HG03439 (cell line): ENCODE measurements around the gene NDUFS4.
"Not testable (repeated sequence)": the region's sequence is repeated elsewhere in the genome, so short reads cannot be mapped to it uniquely, and the experiment has no call there.

Source experiments
- ATAC-seq: cut with Tn5 transposase; IDR thresholded peaks from one replicate; pipeline ENCODE4 v1.9.1; 2021; ENCODE audit warnings: mild to moderate bottlenecking, moderate library complexity; ENCODE audit not compliant: unreplicated experiment

Gene NDUFS4

DNA sequence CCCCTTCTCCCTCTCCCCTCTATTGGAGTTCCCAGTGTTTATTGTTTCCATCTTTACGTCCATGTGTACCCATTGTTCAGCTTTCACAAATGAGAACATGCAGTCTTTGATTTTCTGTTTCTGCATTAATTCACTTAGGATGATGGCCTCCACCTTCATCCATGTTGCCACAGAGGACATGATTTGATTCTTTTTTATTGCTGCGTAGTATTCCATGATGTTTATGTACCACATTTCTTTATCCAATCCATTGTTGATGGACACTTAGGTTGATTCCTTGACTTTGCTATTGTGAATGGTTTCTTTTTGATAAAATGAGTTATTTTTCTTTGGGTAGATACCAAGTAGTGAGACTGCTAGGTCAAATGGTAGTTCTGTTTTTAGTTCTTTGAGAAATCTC lies 88.9 kb downstream of the NDUFS4 start:
- ATAC-seq, result no peak

DNA sequence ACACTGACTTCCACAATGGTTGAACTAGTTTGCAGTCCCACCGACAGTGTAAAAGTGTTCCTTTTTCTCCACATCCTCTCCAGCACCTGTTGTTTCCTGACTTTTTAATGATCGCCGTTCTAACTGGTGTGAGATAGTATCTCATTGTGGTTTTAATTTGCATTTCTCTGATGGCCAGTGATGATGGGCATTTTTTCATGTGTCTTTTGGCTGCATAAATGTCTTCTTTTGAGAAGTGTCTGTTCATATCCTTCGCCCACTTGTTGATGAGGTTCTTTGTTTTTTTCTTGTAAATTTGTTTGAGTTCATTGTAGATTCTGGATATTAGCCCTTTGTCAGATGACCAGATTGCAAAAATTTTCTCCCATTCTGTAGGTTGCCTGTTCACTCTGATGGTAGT lies 100.1 kb downstream of the NDUFS4 start:
- not testable (repeated sequence) for ATAC-seq

DNA sequence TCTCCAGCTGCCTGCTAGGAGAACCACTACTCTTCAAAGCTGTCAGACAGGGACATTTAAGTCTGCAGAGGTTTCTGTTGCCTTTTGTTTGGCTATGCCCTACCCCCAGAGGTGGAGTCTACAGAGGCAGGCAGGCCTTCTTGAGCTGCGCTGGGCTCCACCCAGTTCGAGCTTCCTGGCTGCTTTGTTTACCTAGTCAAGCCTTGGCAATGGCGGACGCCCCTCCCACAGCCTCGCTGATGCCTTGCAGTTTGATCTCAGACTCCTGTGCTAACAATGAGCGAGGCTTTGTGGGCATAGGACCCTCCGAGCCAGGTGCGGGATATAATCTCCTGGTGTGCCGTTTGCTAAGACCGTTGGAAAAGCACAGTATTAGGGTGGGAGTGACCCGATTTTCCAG lies 104.9 kb downstream of the NDUFS4 start:
- ATAC-seq, result not testable (repeated sequence)

DNA sequence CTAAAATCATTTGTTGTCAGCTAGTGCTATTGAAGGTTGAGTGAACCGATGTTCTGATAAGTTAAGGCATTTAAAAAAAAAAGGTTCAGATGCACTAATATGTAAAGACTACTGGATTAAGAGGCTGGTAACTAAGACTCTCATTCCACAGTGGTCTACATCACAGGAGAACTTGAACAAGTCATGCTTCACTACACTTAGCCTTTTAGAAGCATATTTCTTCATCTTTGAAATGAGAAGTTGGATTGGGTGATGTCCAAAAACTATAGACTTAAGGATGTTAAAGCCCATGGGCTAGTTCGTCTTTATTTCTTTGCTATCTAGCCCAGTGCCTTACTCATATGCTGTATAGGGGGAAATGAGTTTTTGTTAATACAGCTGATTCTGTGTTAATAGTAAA lies 107.2 kb downstream of the NDUFS4 start:
- ATAC-seq, result no peak

DNA sequence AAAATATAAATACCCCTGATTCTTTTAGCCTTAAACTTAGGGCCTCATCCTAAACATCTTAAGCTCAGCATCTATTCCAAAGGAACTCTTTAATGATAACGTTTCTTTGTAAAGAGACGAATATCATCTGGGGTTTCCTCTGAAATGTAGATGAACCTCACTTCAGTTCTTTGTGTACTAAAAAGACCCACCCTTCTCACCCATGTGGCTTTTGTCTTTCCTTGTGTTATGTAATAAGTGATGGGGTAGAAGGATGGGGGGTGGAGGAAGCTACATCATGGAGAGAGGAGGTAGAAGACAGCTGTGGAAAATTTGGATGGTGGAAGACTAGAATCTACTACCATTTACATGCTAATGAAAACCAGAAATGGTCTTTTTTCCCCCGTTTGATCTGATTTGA lies 111.0 kb downstream of the NDUFS4 start:
- no peak for ATAC-seq

DNA sequence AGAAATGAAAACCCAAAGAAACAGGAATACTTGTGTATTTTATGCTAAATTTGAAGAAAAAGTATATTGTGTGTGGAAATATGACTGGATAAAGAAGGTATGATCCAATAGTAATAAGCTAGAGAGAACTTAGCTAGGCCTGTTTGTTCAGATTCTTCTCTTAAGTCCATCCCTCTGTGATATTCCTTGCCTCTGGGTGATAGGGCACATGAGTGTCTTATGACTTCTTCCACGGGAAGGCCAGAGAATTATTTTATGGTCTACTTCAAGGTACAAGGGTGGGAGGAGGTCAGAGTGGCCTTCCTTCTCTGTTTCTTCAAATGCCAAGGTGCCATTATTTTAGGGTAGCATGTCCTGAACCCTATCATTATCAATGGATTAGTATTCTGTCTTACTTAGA lies 113.7 kb downstream of the NDUFS4 start:
- no peak for ATAC-seq

DNA sequence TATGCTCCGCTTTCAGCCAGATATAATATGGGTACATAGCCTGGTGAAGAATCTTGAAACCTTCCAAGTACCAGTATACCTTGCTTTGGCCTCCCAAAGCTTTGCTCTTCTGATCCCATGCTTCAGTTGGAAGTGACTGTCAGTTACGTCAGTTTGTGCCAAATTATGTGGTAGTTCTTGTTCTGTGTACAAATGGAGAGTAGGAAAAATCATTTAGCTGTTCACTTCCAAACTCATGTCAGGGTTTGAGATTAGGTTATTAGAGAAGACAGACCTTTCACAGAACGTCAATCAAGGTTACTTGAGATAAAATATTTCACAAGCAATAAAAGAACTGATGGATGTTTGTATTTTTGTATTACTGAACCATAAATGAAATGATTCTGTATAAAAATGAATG lies 117.2 kb downstream of the NDUFS4 start:
- no peak for ATAC-seq

DNA sequence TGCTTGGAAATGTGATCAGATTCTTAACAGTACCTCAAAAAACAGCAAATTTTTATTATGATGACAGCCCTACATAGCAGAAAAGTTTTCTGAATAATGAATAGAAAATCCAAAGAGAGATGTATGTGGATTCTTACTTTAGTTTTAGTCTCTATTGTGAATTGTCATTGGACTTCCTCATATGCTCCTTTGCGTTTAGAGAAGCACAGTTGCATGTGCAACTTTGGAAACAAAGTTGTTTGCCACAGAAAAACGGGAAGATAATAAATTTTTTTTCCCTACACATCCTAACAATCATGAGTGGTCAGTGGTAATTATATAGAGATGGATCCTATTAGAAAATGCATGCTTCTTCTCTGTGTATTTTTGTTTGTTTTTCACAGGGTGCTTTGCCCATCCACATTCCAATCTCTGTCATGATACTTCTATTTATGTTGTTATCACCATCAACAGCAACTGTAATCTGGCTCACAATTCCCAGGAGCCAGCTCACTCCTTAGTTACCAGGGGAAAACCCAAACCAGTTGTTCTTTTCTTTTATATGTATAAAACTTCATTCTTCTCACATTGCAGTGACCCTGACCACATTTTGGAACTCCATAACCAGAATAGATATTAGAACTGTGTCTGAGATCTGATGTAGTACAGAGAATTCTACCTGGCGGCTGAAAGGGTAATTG lies 118.7 kb downstream of the NDUFS4 start:
- no peak for ATAC-seq

DNA sequence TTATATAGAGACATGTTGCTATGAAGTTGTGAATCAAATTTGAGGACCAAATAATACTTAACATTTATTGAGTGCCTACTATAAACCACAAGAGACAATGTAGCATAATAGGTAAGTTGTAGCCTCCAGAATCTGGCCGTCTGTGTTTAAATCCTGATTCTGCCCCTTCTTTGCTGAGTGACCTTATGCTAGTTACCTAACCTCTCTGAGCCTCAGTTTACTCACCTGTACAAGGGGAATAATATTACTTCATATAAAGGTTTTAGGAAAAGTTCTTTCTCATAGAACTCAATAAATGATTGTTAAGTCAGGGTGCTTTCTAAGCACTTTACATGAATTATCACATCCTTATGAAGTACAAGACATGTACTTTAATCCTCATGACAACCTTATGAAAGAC lies 120.6 kb downstream of the NDUFS4 start:
- ATAC-seq, result no peak

DNA sequence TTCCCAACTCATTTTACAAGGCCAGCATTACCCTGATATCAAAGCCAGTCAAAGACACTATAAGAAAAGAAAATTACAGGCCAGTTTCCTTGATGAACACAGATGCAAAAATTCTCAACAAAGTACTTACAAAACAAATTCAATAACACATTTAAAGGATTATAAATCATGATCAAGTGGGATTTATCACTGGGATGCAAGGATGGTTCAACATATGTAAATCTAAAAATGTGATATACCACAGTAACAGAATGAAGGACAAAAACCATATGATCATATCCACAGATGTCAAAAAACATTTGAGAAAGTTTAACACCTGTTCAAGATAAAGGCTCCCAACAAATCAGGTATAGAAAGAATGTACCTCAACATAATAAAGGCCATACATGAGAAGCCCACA lies 130.6 kb downstream of the NDUFS4 start:
- ATAC-seq, result no peak

DNA sequence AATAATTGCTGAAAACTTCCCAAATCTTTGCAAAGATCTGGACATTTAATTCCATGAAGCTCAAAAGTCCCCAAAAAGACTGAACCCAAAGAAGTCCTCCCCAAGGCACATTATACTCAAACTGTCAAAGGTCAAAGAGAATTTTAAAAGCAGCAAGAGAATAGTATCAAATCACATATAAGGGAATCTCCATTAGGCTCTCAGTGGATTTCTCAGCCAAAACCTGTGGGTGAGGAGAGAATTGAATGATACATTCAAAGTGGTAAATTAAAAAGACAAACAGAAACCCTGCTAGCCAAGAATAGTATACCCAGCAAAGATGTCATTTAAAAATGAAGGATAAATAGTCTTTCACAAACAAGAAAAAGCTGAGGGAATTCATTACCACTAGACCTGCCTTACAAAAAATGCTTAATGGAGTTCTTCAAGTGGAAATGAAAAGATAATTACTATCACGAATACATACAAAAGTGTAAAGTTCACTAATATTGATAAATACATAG lies 134.1 kb downstream of the NDUFS4 start:
- ATAC-seq, result no peak

DNA sequence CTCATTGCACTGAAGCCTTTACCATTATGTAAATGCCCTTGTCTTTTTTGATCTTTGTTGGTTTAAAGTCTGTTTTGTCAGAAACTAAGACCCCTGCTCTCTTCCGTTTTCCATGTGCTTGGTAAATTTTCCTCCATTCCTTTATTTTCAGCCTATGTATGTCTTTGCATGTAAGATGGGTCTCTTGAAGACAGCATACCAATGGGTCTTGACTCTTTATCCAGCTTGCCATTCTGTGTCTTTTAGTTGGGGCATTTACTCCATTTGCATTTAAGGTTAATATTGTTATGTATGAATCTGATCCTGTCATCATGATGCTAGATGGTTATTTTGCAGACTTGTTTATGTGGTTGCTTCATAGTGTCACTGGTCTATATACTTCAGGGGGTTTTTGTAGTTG lies 150.0 kb downstream of the NDUFS4 start:
- ATAC-seq, result not testable (repeated sequence)

DNA sequence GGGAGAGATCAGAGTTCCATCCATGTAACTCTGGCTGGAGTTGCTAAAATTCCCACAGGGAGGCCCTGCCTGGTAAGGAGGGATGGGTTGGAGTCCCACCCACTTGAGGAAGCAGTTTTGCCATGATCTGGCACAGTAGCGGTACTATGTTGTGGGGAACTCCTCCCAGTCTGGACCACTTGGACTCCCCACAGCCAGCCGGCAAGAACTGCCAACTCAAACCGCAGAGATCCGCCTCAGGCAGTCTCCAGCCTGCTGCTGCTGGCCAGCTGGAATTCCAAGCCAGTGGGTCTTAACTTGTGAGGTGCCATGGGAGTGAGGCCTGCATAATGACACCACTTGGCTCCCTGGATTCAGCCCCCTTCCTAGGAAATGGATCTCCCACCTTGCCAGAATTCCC lies 151.9 kb downstream of the NDUFS4 start:
- ATAC-seq, result no peak

DNA sequence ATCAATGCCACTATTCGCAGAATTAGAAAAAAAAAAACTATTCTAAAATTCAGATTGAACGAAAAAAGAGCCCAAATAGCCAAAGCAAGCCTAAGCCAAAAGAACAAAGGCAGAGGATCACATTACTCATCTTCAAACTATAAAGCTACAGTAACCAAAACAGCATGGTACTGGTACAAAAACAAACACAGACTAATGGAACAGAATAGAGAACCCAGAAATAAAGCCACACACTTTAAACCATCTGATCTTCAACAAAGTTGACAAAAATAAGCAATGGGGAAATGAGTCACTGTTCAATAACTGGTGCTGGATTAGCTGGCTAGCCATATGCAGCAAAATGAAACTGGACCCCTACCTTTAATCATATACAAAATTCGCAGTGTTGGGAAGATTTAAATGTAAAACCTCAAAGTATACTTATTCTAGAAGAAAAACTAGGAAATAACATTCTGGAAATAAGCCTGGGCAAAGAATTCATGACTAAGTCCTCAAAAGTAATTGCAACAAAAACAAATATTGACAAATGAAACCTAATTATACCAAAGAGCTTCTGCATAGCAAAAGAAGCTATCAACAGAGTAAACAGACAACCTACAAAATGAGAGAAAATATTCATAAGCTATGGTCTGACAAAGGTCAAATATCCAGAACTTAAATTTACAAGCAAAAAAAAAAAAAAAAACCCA lies 153.7 kb downstream of the NDUFS4 start:
- ATAC-seq, result no peak

DNA sequence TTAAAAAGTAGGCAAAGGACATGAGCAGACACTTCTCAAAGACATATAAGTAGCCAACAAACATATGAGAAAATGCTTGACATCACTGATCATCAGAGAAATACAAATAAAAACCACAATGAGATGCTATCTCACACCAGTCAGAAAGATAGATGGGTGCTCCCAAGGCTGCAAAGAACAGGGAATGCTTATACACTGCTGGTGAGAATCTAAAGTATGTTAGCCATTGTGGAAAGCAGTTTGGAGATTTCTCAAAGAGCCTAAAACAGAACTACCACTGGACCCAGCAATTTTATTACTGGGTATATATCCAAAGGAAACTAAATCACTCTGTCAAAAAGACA lies 154.2 kb downstream of the NDUFS4 start:
- ATAC-seq, result no peak

DNA sequence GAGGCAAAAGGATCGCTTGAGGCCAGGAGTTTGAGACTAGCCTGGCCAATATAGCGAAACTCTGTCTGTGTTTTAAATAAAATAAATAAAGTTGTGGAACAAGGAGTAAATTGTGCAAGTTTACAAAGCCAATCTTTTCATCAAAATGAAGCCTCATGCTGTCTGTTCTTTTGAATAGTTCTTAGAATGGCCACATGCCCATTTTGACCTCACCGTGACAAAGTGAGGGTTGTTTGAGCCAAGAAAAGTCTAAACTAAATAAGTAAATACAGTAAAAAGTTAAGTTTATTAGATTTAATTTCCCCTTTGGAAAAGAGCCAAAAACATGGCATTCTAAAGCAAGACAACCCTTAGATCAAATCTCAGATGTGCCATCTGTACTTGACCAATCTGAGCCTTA lies 165.7 kb downstream of the NDUFS4 start:
- no peak for ATAC-seq

DNA sequence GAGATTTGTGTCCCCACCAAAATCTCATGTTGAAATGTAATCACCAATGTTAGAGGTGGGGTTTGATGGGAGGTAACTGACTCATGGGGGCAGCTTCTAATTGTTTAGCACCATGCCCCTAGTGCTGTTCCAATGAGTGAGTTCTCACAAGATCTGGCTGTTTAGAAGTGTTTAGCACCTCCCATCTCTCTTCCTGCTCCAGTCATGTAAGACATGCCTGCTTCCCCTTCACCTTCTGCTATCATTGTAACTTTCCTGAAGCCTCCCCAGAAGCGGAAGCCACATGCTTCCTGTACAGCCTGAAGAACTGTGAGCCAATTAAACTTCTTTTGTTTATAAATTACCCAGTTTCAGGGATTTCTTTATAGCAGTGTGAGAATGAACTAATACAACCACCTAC lies 170.5 kb downstream of the NDUFS4 start:
- no peak for ATAC-seq
